GM19463 (cell line): Measurements from ENCODE around the gene GJB5.

ENCODE experiments used
- ATAC-seq: cut with Tn5 transposase; IDR thresholded peaks from one replicate; pipeline ENCODE4 v1.9.1; 2021; ENCODE audit warnings: mild to moderate bottlenecking, moderate library complexity; ENCODE audit not compliant: unreplicated experiment

The GJB5 gene

DNA sequence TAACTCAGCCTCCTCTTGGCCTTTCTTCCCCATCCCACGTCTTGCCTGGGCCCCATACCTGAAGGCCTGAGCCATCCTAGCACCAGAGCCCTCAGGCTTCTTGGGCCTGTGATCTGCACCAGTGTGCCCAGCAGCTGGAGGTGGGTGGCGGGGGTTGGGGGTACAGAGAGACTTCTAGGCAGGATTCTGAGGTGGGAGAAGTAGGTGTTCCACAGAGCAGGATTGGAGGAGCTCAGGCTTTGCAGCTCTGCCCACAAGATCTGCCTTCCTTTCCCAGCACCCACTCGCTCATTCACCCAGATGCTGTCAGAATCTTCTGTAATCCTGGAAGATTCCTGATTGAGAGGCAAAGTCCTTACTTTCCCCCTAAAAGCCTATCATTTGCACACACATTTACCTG lies 10.0 kb upstream of the GJB5 start:
- no peak for ATAC-seq

DNA sequence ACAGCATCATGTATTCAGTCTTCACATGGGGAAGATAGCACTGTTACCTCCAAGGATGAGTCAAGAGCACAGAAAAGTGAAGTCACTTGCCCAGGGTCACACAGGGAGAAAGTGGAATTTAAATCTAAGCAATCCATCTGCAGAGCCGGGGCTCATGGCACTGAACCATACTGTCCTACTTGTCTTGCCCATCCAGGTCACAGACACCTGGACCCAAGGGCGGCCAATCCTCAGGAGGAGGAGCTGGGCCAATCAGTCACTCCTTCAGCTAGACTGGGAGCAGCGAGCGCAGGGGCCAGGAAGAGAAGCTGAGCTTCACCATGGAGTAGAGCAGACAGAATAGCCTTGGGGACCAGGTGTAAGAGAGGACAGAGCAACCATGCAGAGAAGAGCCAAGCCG lies 9.2 kb upstream of the GJB5 start:
- no peak for ATAC-seq

DNA sequence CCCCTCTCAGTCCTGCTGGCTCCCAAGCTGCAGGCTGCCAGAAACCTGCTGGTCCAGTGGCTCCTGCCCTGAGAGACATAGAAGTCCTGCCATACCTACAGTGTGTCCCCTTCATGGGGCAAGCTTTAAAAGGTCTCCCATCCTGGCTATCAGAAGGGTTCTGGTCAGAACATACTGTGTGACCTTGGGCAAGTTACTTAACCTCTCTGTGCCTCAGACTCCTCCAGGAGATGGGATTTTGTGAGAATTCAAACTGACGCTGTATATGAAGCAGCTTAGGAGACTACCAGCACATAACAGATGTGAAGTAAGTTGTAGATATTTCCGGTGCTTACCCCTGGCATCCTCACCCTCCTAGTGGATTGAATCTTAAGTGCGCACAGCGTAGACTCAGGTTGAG lies 8.7 kb upstream of the GJB5 start:
- no peak for ATAC-seq

DNA sequence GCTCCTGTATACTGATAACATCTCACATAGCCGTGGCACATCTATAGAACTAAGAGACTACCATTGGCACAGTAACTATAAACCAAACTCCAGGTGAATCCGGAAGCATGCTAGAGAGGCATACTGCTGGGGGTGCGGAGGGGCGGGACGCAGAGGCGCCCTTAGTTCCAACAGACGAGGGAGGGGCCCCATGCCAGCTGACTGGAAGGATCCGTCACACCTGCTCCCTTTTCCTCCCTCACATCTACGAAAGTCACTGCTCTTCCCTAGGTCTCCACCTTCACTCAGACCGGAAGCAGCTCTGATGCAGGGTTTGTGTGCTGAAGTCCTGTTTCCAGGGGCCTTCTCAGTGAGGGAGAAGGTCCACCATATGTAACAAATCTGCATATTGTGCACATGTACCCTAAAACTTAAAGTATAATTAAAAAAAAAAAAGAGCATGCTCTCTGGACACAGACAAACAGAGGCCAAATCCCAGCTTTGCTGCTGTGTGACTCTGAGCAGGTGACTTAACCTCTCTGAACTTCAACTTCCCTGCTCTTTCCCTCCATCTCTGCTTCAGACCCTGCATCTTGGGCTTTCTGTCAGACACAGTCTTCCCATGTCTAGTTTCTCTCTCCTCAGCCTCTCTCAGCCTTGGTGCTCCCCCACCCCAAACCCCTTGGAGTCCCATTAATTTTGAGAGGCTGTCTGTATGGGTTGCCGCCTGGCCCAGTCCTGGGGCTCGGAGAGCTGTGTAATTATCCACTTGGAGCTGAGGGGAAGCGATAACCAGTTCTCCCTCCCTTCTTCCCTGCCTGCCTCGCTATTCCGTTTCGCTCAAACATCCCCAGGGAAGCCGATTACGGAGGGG lies 7.8 kb upstream of the GJB5 start:
- no peak for ATAC-seq

DNA sequence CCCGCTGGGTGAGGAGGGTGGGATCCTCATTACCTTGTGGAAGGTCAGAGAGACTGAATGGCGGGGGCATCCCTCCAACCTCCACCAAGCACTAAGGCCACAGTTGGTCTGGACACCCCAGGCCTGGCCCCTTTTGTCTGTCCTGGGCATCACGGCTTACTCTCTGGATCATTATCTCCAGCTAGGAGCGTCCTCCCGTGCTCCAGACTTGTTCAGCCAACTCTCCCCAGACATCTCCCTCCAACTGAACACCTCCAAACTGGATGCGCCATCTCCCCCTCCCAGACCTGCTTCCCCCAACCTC lies 7.3 kb upstream of the GJB5 start:
- no peak for ATAC-seq

DNA sequence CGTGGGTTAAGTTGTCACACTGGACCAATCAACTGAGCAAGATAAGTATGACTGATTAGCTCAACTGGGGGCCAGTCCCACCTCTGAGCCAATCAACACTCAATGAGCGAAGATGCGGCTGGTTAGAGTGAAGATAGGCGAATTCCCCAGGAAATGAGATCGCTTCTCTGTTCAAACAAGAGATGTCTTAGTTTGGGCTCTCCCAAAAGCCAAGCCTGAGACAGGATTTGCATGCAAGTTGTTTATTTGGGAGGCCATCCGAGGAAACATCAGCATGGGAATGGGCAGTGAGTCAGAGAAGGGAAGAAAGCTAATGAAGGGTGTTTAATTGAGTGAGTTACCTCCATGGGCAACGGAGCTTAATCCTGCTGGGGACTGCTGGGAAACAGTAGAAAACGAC lies 4.9 kb upstream of the GJB5 start:
- no peak for ATAC-seq

DNA sequence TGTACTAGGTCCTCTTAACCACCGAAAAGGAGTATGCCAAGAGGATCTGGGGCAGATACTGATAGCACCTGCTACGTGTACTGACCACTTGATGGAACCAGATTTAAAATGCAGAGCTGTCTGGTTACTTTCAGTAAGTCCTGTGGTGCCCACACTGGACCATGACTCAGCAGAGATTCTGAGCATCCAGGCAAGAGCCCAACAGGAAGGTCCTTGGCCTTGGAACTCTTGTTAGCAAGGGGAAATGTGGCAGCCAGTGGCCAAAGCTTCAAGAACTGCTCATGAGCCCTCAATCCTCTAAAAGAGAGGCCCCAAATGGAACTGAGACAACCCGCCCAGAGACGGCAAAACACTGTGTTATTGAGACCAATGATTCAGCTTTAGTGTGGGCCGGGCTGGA lies 4.2 kb upstream of the GJB5 start:
- ATAC-seq, result no peak

DNA sequence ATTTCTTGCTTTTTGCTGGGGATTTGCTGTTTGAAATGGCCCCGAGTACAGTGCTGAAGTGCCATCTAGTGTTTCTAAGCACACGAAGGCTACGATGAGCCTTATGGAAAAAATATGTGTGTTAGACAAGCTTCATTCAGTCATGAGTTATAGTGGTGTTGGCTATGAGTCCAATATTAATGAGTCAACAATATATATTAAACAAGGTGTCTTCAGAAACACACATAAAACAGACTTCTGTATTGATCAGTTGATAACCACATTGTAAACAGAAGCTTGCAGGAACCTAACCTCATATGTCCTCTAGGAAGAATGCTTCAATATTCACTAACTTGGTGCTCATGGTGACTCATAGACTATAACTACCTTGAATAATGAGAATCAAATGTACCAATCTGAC lies 1.7 kb upstream of the GJB5 start:
- ATAC-seq, result no peak

DNA sequence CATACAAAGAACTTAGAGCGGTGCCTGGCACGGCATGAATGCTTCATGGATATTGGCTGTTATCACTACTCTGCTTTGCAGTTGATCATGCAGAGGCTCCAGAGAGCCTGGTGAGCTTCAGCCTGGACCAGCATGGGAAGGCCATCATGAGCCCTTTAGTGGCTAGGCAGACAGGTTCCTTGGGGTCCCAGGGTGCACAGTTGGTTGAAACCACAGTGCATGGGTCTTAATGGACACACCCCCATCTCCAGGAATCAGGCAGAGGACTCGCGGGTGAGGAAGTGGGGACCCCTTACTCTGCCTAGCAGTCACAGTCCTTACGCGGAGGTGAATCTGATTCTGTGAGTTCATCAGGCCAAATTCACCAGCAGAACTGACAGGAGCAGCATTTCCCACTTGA lies 1.1 kb downstream of the GJB5 start:
- ATAC-seq, result no peak

DNA sequence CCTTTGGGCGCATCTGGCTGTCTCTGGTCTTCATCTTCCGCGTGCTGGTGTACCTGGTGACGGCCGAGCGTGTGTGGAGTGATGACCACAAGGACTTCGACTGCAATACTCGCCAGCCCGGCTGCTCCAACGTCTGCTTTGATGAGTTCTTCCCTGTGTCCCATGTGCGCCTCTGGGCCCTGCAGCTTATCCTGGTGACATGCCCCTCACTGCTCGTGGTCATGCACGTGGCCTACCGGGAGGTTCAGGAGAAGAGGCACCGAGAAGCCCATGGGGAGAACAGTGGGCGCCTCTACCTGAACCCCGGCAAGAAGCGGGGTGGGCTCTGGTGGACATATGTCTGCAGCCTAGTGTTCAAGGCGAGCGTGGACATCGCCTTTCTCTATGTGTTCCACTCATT lies 2.5 kb downstream of the GJB5 start:
- ATAC-seq, result no peak

DNA sequence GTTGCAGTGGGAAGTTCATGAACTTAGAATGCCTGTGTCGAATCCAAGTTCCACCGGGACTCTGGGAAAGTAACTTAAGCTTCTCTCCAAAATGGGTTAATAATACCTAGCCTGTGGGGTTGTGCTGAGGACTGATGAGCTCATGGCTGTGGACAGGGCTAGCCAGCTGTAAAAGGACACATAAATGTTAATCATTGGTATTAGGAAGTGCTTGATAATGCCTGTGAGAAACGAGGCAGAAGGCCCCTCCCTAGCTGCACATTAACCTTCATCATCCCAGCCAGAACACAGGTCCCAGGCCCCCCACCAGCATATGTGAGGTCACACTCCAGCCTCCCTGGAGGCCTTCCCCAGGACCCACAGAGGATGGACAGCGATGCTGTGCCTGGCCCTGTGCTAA lies 3.9 kb downstream of the GJB5 start:
- ATAC-seq, result no peak

DNA sequence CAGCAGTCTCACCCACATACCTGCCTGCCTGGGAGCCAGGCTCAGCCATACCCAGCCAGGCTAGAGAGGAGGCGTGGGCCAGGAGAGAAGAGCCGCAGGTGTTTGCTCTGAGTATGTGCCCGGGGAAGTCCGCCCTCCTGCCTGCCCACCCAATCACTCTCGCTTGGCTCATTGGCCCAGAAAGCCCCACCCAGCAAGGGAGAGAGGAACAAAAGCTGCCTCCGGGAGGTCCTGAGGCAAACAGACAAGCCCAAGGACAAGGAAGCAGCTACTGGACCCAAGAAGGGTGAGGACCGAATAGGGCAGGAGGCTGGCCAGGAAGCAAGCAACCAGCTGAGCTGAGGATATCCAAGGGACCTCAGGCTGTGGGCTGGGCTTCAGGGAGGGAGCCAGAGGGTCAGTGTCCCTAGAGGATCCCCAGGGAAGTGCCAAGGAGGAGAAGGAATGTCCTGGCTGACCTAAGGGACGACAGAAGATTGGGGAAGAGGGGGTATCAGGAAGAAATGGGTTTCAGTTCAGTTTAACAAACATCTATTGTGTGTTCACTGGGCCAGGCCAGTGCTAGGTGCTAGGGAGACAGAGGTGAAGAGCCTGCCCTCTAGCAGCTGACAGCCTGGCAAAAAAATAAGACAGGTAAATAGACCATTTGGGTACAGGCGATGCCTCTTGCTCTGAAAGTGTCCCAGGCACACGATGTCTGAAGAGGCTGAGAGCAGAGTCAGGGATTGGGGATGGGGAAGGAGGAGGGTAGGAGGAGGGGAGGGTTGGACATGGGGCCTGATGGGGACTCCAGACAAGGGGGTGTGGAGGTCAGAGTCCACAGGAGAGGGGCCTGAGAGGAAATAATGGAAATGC lies 4.9 kb downstream of the GJB5 start, which contains the start of gene GJB4:
TSS of gene GJB4 (plus strand) at position 238 of the 855 bp plus-strand sequence. CDS start 1,515 bp downstream, outside the sequence.
- no peak for ATAC-seq

DNA sequence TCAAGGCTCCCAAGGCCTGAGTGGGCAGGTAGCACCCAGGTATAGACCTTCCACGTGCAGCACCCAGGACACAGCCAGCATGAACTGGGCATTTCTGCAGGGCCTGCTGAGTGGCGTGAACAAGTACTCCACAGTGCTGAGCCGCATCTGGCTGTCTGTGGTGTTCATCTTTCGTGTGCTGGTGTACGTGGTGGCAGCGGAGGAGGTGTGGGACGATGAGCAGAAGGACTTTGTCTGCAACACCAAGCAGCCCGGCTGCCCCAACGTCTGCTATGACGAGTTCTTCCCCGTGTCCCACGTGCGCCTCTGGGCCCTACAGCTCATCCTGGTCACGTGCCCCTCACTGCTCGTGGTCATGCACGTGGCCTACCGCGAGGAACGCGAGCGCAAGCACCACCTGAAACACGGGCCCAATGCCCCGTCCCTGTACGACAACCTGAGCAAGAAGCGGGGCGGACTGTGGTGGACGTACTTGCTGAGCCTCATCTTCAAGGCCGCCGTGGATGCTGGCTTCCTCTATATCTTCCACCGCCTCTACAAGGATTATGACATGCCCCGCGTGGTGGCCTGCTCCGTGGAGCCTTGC lies 6.4 kb downstream of the GJB5 start:
- ATAC-seq, result no peak

DNA sequence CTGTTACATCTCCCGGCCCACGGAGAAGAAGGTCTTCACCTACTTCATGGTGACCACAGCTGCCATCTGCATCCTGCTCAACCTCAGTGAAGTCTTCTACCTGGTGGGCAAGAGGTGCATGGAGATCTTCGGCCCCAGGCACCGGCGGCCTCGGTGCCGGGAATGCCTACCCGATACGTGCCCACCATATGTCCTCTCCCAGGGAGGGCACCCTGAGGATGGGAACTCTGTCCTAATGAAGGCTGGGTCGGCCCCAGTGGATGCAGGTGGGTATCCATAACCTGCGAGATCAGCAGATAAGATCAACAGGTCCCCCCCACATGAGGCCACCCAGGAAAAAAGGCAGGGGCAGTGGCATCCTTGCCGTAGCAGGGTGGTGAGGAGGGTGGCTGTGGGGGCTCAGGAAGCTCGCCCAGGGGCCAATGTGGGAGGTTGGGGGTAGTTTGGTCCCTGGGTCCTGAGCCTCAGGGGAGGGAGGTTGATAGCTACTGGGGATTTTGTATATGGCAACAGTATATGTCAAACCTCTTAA lies 7.0 kb downstream of the GJB5 start:
- ATAC-seq, result no peak

DNA sequence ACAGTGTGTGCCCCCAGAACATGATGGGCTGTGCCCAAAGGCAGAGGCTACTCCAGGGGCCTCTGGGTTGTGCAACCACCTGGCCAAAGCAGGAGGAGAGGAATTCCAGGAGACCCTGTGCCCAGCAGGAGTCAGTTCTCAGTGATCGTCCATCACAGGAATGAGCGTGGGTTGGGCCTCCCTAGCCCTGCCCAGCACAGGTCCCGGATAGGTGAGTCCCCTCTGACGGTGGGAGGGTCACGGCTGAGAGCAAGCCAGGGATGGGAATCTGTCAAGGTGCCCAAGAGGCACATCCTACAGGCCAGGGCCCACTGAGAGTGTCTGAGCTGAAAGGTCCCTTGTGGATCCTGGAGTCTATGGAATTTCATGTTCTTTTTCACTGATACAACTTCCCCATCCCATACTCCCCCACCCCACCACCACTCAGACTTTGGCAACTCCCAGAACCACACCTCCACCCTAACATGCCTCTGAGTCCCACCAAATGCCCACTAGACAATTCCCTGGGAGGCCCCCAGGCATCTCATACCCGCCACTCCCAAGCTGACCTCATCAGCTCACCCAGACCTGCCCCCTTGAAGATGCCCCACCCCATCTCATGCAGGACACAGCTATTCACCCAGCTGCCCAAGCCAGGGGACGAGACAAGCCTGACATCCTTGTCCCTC lies 7.8 kb downstream of the GJB5 start:
- no peak for ATAC-seq

DNA sequence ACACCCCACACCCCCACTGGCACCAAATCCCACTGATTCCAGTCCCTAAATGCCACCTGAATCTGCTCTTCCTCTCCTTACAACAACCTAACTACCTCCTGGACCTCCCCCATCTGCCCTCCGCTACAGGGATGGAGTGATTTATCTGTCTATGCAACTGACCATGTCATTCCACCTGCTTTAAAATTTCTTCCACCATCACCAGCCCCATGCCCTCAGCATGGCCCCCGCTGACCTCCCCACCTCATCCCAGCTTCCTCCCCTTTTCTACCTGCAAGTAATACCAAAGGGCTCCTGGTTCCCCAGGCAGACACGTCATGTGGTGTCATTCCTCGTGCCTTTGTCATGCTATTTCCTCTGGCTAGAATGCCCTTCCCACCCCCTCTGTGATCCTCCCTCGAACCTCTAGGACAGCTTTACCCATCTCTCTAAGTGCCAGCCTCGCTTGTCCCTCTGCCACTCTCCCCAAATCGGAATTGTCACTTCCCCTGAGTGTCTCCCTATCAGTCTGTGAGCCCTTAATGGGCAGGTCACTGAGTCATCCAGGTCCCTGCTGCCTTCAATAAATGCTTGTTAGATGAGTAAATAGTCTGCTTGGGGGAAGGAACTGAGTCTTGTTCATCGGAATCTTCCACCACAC lies 8.4 kb downstream of the GJB5 start:
- ATAC-seq, result no peak

DNA sequence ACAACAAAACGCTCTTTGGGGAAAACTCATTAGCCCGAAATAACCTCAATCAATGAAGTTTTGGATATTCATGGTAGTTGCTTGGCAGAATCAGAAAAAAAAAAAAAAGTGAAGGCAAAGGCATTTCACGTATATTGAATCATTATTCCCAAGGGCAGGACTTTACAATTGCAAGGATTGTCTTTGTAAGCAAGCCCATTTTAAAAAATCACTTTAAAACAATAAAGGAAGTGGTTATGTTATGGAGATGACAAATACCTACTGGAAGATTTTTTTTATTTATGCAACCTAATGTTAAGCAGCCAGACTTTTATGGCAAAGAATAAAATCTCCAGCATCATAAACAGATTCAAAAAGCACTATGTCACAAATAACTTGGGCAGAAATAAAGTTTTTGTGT lies 14.0 kb downstream of the GJB5 start:
- no peak for ATAC-seq

DNA sequence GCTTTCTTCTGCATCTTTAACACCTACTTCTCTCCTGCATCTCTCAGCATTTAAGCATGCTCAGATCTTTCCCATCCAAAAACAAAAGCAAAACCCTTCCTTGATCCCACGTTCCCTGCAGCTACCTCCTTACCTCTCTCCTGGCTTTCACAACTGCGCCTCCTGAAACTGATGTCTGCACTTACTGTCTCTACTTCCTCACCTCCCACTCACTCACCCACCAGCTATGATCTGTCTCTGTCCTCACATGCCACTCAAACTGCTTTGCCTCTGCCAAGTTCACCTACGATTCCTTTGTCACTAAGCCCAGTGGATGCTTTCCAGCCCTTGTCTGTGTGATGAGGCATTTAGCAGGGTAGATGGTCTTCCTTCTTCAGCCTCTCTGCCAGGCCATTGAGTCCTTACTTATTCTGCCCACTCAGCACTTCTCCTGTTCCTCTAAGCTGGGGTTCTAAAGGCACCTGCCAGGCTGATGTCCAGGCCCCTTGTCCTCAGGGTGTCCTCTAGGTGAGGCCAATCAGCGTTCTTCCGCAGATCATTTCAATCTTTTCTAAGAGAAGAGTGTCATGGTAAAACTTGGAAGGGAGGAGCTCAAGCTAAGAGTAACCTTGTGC lies 16.2 kb downstream of the GJB5 start:
- no peak for ATAC-seq

DNA sequence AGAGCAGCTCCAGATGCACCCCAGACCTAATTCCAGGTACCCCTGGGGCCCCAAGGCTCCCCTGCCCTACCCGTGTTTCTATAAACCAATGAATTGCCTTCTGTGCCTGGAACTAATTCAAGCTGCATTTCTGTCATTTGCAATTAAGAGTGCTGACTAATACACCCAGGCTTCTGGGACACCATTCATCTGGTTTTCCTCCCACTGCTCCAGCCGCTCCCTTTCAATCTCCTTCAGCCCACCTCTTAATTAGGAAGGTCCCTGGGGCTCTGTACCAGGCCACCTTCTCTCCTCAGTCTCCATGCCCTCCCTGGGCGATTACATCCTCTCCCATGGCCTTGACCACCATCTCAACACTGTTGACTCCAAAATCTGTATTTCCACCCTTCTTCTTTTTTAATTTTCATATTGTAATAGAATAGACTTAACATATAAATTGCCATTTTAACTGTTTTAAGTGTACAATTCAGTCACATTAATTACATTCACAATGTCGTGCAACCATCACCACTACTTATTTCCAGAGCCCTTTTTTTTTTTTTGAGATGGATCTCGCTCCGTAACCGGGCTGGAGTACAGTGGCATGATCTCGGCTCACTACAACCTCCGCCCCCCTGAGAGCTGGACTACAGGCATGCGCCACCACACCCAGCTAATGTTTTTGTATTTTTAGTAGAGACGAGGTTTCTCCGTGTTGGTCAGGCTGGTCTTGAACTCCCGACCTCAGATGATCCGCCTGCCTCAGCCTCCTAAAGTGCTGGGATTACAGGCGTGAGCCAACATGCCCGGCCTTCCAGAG lies 16.9 kb downstream of the GJB5 start:
- no peak for ATAC-seq
